NCI-H82 treated with DMSO at 0.1 percent for 48 hours (cell line): ENCODE data around the gene GRIFIN.

Experiments used
- DNase-seq: peaks from one replicate; lab custom pipeline; 2025; ENCODE audit not compliant: unreplicated experiment; lab: John Stamatoyannopoulos, UW

Gene GRIFIN

GRCh38 chr7:2437136-2437535 lies 39.1 kb downstream of the GRIFIN start:
- no peak for DNase-seq

- DNase-seq, result no peak
Observed at GRCh38 chr7:2436341-2437104, 39.7 kb downstream of the GRIFIN start.

- no peak for DNase-seq
Observed at GRCh38 chr7:2435146-2435545, 41.1 kb downstream of the GRIFIN start.

GRCh38 chr7:2433713-2434550 lies 42.3 kb downstream of the GRIFIN start:
- no peak for DNase-seq

GRCh38 chr7:2432910-2433712 lies 43.1 kb downstream of the GRIFIN start:
- no peak for DNase-seq

GRCh38 chr7:2431260-2431867 lies 44.8 kb downstream of the GRIFIN start:
- DNase-seq, result no peak

- no peak for DNase-seq
Observed at GRCh38 chr7:2425749-2426148, 50.4 kb downstream of the GRIFIN start.
